Upper lobe of right lung (tissue), 1 donor: ENCODE results near the gene TFAP2A. TPM values are rescaled to one million over a fixed set of nuclear protein-coding genes. Genes with fewer than 3 reads are reported as not detected.

ENCODE experiments used
- ATAC-seq: fragments of 200-7000 bp; cut with Tn5 transposase; one replicate; pipeline ENCODE4 v1.9.1; 2020; ENCODE audit warnings: mild to moderate bottlenecking, moderate library complexity
- DNase-seq: peaks from one replicate; pipeline ENCODE4 v3.0.0-alpha.2; 2020
- H3K27ac ChIP-seq: fragments of 200-600 bp; one replicate; pipeline ENCODE4 v1.8.0; 2022
- H3K27me3 ChIP-seq: fragments of 200-600 bp; one replicate; pipeline ENCODE4 v1.8.0; 2022; ENCODE audit warnings: mild to moderate bottlenecking
- H3K36me3 ChIP-seq: fragments of 200-600 bp; one replicate; pipeline ENCODE4 v1.8.0; 2022
- H3K4me1 ChIP-seq: fragments of 200-600 bp; one replicate; pipeline ENCODE4 v1.8.0; 2022
- H3K4me3 ChIP-seq: fragments of 200-600 bp; one replicate; pipeline ENCODE4 v1.8.0; 2022; ENCODE audit warnings: mild to moderate bottlenecking
- H3K9me3 ChIP-seq: fragments of 200-600 bp; one replicate; pipeline ENCODE4 v1.8.0; 2022
- intact Hi-C: fragments of 100-400 bp; cut with DNase I; formaldehyde crosslinking; loops from one replicate; pipeline ENCODE4 v1.11.0; 2022
- total RNA-seq: library from RNA; stranded (reverse); fragmentation: NEBNext Ultra II Directional; extraction: Animal tissue kit (Norgen Biotek cat#: 25700); gene quantifications from one replicate; pipeline ENCODE4 v1.2.1, GENCODE V29; 2021
- TF ChIP-seq, protein P1 (sequence below): fragments of 200-600 bp; IDR thresholded peaks from one replicate; pipeline ENCODE4 v1.8.0; 2022; ENCODE audit warnings: antibody characterized with exemption
- donor health status: DM: no; HTN: yes; CAD: no; lungs with severe emphysema.

Gene TFAP2A
- total RNA-seq, 1 donor from 2014 or later: 1.9 TPM

DNA sequence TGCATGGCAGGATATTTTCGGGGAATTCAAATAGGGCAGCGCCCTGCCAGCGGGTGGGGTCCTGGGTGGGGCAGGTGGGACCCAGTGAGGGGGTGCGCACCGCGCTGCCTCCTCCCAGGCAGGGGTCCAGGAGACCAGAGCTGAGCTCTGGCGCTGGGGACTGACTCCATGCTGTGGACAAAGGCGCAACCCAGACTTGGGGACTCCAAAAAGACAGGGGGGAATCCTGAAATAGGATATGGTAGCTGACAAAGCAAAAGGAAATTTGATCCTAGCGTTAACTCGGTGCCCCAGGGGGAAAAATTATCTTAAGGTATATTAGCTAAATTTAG is 23.6 kb downstream of the TFAP2A start:
- no peak overlapping the region for H3K4me3 ChIP-seq
- intact Hi-C loops: no loop called here
- TF ChIP-seq, protein P1, sequence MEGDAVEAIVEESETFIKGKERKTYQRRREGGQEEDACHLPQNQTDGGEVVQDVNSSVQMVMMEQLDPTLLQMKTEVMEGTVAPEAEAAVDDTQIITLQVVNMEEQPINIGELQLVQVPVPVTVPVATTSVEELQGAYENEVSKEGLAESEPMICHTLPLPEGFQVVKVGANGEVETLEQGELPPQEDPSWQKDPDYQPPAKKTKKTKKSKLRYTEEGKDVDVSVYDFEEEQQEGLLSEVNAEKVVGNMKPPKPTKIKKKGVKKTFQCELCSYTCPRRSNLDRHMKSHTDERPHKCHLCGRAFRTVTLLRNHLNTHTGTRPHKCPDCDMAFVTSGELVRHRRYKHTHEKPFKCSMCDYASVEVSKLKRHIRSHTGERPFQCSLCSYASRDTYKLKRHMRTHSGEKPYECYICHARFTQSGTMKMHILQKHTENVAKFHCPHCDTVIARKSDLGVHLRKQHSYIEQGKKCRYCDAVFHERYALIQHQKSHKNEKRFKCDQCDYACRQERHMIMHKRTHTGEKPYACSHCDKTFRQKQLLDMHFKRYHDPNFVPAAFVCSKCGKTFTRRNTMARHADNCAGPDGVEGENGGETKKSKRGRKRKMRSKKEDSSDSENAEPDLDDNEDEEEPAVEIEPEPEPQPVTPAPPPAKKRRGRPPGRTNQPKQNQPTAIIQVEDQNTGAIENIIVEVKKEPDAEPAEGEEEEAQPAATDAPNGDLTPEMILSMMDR: no peak
- H3K36me3 ChIP-seq: no peaks in the 10 kb centered on the region
- no peak overlapping the region for H3K27ac ChIP-seq
- H3K9me3 ChIP-seq: no peaks in the 10 kb centered on the region
- H3K4me1 ChIP-seq: no peaks in the 10 kb centered on the region
- ATAC-seq (no peak), DNase-seq (no peak)
- H3K27me3 ChIP-seq: peaks cover 100% of the 10 kb centered on the region

DNA sequence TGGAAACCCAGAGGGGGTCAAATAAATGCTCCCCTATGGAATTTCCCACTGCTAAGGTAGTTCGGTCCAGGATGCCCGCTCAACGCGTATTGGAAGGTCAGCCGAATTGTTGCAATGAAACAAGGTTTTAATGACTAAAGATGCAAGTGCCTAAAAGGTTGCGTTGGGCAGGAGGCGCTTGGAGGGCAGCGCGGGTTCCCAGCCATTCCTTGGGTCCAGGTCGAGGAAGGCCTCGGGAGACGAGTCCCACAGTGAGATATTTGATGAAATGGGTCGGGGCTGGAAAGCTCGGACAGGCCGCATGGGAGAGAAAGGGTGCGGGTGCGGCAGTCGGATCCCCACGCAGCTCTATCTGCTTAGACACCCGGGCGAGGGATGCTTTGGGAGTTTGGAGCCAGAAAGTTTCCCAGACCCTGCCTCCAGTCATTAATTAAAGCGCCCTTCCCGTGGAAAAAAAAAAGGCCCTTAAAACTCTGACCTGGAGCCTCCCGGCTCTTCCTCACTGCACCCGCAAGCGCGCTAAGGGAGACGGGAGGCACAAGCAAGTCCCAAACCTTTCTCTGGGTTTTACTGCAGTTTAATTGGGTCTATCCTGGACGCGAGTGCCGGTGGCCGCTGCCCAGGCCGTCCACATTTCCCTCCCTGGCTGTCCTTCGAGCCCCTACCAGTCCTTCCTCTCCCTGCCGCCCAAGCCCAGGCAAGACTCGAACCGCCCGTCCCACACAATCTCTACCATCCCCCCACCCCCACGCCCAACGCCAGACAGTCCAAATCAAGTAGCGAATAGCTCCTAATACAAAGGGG is 24.2 kb downstream of the TFAP2A start:
- Histone ChIP-seq H3K4me1 (no peaks in the 10 kb centered on the region), H3K9me3 (no peaks in the 10 kb centered on the region), H3K36me3 (no peaks in the 10 kb centered on the region), H3K4me3 (no peak overlapping the region), H3K27ac (no peak overlapping the region), H3K27me3 (peaks cover 100% of the 10 kb centered on the region)
- TF ChIP-seq, protein P1: no peak
- DNase-seq (no peak), ATAC-seq (no peak)
- intact Hi-C loops: no loop called here

DNA sequence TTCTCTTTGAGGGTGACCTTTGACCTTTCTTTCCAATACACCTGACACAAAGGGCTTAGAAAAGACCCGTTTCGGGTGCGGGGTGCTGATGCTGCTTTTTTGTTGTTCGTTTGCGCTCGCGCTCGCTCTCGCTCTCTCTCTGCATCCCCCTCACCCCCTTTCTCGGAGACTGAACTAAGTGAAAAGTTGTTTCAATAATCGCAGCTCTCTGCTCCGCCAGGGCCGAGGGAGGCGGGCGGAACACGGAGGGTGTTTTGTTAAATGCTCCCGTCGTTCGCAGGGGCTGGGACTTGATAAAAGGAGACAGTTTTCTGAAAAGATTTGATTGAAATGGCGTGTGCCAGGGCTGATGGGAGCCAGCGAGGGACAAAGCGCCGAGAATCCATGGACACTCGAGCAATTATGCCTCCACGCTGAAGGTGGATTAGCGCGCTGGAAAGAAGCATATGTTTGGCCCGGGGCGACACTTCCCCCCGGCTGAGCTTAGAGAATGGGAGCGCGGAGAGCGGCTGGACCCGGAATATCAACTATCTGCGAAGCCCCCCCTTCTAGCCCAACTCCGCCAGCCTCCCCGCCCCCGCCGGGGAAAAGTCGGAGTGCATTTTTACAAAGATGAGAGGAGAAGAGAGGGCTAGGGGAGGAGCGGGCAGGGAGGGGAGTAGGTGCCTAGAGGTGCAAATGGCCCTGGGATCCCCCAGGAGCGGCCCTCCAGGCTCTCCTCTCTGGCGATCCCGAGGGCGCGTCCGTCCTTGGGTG is 25.0 kb downstream of the TFAP2A start:
- no peak overlapping the region for H3K4me3 ChIP-seq
- peaks cover 100% of the 10 kb centered on the region for H3K27me3 ChIP-seq
- no peak for DNase-seq
- intact Hi-C loops: no loop called here
- H3K27ac ChIP-seq: no peak overlapping the region
- TF ChIP-seq, protein P1: no peak
- no peaks in the 10 kb centered on the region for H3K9me3 ChIP-seq
- H3K4me1 ChIP-seq: no peaks in the 10 kb centered on the region
- no peak for ATAC-seq
- H3K36me3 ChIP-seq: no peaks in the 10 kb centered on the region

DNA sequence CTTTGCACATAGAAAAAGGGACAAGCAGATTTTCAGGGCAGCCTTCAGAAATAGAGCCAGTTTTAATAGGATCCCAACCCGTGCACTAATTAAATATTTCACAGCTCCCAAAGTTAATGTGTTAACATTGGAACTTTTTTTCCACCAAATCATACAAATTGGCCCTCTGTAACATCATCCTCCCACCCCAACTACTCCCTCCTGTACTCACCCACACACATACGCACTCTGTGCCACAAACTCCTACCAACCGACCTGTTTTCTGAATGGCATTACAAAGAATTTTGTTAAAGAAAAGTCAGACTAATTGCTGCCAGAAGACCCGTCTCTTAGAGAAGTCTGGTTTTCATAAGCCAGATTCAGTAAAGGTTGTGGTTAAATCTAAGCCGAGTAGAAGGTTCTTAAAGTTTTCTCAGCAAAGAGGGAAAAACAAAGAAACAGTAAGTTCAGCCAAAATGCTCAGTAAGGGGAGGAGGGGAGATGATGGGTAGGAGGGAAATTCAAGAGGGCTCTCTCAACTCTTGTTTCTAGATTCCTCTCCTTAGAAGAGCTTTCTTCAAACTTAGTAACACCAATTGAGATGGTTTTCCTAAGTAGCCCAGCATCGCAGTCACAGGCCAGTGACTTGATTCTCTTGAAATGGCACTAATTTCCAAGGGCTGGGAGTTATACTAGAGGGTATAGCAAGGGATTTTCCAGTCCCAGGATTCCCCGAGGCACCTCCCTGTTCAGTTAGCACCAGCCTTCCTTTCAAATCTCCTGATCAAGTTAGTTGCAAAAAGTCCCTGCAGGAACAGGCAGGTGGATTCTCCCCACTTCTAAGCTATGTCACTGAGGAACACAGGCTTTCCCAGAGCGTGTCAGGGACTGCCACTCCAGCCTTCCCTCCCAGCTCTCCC is 27.9 kb downstream of the TFAP2A start:
- intact Hi-C loops: no loop called here
- H3K27me3 ChIP-seq: peaks cover 100% of the 10 kb centered on the region
- ATAC-seq: no peak

DNA sequence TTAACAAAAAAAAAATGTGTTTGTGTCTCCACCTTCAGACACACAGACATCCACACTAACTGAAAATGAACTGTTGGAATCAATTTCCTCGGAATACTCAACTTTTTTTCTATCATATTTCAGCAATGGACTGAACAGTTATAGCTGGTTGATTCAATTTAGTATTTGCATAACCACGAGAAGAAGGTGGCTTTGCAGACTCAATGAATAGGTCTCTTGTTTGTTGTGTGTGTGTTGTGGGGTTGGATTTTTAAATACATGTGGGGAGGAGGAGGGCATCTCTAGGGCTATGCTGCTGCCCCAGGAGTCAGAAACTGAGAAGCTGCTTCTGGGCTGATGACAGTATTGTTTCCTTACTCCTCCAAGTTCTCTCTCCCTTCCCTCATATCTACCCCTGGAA is 28.7 kb downstream of the TFAP2A start:
- H3K4me3 ChIP-seq: no peak overlapping the region
- H3K27ac ChIP-seq: no peak overlapping the region
- H3K4me1 ChIP-seq: peaks cover 4% of the 10 kb centered on the region
- TF ChIP-seq, protein P1: no peak
- H3K9me3 ChIP-seq: no peaks in the 10 kb centered on the region
- ATAC-seq: no peak
- peaks cover 100% of the 10 kb centered on the region for H3K27me3 ChIP-seq
- no peak for DNase-seq
- H3K36me3 ChIP-seq: no peaks in the 10 kb centered on the region
- intact Hi-C loops: no loop called here

More for the DNA sequence above, 27.9 kb downstream of the TFAP2A start:
- Histone ChIP-seq H3K4me1 (peaks cover 4% of the 10 kb centered on the region), H3K4me3 (no peak overlapping the region), H3K27ac (no peak overlapping the region), H3K36me3 (no peaks in the 10 kb centered on the region), H3K9me3 (no peaks in the 10 kb centered on the region)
- DNase-seq: no peak
- TF ChIP-seq, protein P1: no peak
